OCI-LY1 (cell line): ENCODE data around the gene LRCH4.
A peak's percentile ranks its signal among the peaks of the same experiment; 100 is the strongest.

ENCODE experiments used
- H2AFZ ChIP-seq: fragments of 200-600 bp; sonication (generic), shearing (Covaris generic); 2 replicates; pipeline ENCODE4 v1.6.0; 2014; ENCODE audit warnings: antibody characterized with exemption, mild to moderate bottlenecking, low read length
- H3F3A ChIP-seq: fragments of 200-600 bp; sonication (generic), shearing (Covaris generic); 2 replicates; pipeline ENCODE4 v1.6.0; 2014; ENCODE audit warnings: mild to moderate bottlenecking, antibody characterized with exemption, low read length, moderate library complexity; ENCODE audit not compliant: insufficient read depth
- H3K27ac ChIP-seq: fragments of 200-600 bp; sonication (generic); 2 replicates; pipeline ENCODE4 v1.5.1; 2014; ENCODE audit warnings: low read length, mixed run types, mild to moderate bottlenecking, low read depth; ENCODE audit not compliant: poor library complexity, severe bottlenecking
- H3K27me3 ChIP-seq: fragments of 200-600 bp; sonication (generic); 2 replicates; pipeline ENCODE4 v1.6.0; 2014; ENCODE audit warnings: antibody characterized with exemption, mild to moderate bottlenecking, low read length, moderate library complexity; ENCODE audit not compliant: insufficient read depth
- H3K36me3 ChIP-seq: fragments of 200-600 bp; sonication (generic); 2 replicates; pipeline ENCODE4 v1.6.1; 2014; ENCODE audit warnings: mild to moderate bottlenecking, antibody characterized with exemption, low read length, moderate library complexity, mixed read lengths; ENCODE audit not compliant: insufficient read depth
- H3K4me1 ChIP-seq: fragments of 200-600 bp; sonication (generic); 2 replicates; pipeline ENCODE4 v1.5.1; 2014; ENCODE audit warnings: mild to moderate bottlenecking, low read length, moderate library complexity; ENCODE audit not compliant: insufficient read depth, severe bottlenecking
- H3K4me2 ChIP-seq: fragments of 200-600 bp; sonication (generic), shearing (Covaris generic); 2 replicates; pipeline ENCODE4 v1.6.1; 2014; ENCODE audit warnings: low read length
- H3K4me3 ChIP-seq: fragments of 200-600 bp; sonication (generic); 2 replicates; pipeline ENCODE4 v1.5.1; 2014; ENCODE audit warnings: low read length, low read depth, mild to moderate bottlenecking, mixed read lengths; ENCODE audit not compliant: poor library complexity, severe bottlenecking
- H3K79me2 ChIP-seq: fragments of 200-600 bp; shearing (Covaris generic); 2 replicates; pipeline ENCODE4 v1.6.1; 2016; ENCODE audit warnings: mixed run types, low read length, mixed read lengths; ENCODE audit not compliant: insufficient read depth
- H3K9ac ChIP-seq: fragments of 200-600 bp; sonication (generic), shearing (Covaris generic); 2 replicates; pipeline ENCODE4 v1.6.1; 2014; ENCODE audit warnings: mild to moderate bottlenecking, low read length, mixed read lengths
- H3K9me2 ChIP-seq: fragments of 200-600 bp; sonication (generic), shearing (Covaris generic); 2 replicates; pipeline ENCODE4 v1.6.1; 2014; ENCODE audit warnings: low read depth, mild to moderate bottlenecking, low read length, mixed read lengths
- H3K9me3 ChIP-seq: fragments of 200-600 bp; shearing (Covaris generic); 2 replicates; pipeline ENCODE4 v1.6.1; 2014; ENCODE audit warnings: low read length, mixed read lengths
- H4K20me1 ChIP-seq: fragments of 200-600 bp; sonication (generic), shearing (Covaris generic); 2 replicates; pipeline ENCODE4 v1.6.0; 2016; ENCODE audit warnings: mild to moderate bottlenecking, low read length; ENCODE audit not compliant: insufficient read depth
- EZH2 ChIP-seq: fragments of 200-600 bp; sonication (generic), shearing (Covaris generic); IDR thresholded peaks from 2 replicates; pipeline ENCODE4 v1.8.0; 2017; ENCODE audit warnings: borderline replicate concordance, mixed run types, mild to moderate bottlenecking, antibody characterized with exemption, low read length, moderate library complexity, mixed read lengths
- TF ChIP-seq, protein P1 (sequence below): fragments of 200-600 bp; sonication (generic), shearing (Covaris generic); IDR thresholded peaks from 2 replicates; pipeline ENCODE4 v1.5.1; 2017; ENCODE audit warnings: mild to moderate bottlenecking, antibody characterized with exemption, low read length, moderate library complexity, mixed read lengths

LRCH4 gene

DNA sequence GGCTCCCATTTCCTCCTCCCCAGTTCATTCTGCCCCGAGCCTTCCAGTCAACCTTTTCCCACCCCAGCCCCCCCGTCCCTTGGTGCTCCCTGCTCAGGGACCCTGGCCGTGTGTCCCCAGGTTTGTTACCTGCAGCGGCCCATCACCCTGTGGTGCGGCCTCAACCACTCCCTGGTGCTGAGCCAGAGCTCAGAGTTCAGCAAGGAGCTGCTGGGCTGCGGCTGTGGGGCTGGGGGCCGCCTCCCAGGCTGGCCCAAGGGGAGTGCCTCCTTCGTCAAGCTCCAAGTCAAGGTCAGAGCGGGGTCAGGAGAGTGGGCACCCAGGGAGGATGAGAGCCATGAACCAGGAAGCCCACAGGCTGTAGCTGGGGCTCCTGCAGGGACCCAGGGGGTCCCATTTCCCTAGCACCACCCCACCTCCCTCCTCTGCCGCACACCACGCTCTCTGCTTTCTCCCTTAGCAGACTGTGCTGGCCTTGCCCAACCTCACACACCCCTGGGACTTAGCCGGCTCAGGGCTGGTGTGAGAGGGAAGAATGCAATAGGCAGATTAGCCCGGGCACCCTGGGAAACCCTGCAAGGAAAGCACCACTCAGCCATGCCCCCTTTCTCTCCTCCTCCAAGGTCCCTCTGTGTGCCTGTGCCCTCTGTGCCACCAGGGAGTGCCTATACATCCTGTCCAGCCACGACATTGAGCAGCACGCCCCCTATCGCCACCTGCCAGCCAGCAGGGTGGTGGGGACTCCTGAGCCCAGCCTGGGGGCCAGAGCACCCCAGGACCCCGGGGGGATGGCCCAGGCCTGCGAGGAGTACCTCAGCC lies 14.2 kb upstream of the LRCH4 start:
- Histone ChIP-seq H4K20me1 (no peaks in the 10 kb centered on the region), H3K79me2 (no peaks in the 10 kb centered on the region), H3K27ac (no peak overlapping the region), H3F3A (no peaks in the 10 kb centered on the region), H3K4me2 (no peak overlapping the region), H3K9me3 (no peaks in the 10 kb centered on the region), H3K4me3 (no peak overlapping the region), H3K36me3 (no peaks in the 10 kb centered on the region), H3K27me3 (peaks cover 3% of the 10 kb centered on the region), H2AFZ (no peak overlapping the region), H3K9ac (no peak overlapping the region), H3K9me2 (no peaks in the 10 kb centered on the region), H3K4me1 (peaks cover 12% of the 10 kb centered on the region)
- TF ChIP-seq EZH2, result no peak
- TF ChIP-seq, protein P1, sequence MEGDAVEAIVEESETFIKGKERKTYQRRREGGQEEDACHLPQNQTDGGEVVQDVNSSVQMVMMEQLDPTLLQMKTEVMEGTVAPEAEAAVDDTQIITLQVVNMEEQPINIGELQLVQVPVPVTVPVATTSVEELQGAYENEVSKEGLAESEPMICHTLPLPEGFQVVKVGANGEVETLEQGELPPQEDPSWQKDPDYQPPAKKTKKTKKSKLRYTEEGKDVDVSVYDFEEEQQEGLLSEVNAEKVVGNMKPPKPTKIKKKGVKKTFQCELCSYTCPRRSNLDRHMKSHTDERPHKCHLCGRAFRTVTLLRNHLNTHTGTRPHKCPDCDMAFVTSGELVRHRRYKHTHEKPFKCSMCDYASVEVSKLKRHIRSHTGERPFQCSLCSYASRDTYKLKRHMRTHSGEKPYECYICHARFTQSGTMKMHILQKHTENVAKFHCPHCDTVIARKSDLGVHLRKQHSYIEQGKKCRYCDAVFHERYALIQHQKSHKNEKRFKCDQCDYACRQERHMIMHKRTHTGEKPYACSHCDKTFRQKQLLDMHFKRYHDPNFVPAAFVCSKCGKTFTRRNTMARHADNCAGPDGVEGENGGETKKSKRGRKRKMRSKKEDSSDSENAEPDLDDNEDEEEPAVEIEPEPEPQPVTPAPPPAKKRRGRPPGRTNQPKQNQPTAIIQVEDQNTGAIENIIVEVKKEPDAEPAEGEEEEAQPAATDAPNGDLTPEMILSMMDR, result peak; percentile 85

DNA sequence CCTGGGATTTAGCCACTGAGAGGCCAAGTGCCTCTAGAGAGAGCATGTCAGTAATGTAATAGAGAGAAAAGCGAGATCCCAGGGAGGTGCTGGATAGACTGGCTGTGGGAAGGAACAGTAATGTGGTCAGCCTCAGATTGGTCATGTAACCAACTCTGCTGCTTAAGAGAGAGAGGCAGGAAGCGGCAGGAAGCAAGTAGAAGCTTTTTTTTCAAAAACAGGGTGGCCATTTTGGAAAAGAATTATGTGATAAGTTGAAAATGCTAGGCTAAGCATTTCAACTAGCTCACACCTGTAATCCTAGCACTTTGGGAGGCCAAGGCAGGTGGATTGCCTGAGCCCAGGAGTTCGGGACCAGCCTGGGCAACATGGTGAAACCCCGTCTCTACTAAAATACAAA lies 12.5 kb upstream of the LRCH4 start:
- peaks cover 2% of the 10 kb centered on the region for H3K4me1 ChIP-seq
- no peaks in the 10 kb centered on the region for H4K20me1 ChIP-seq
- no peaks in the 10 kb centered on the region for H3F3A ChIP-seq
- H3K27me3 ChIP-seq, result peaks cover 15% of the 10 kb centered on the region
- TF ChIP-seq, protein P1, result no peak
- TF ChIP-seq EZH2, result no peak
- no peaks in the 10 kb centered on the region for H3K79me2 ChIP-seq
- H2AFZ ChIP-seq, result no peak overlapping the region
- H3K36me3 ChIP-seq, result no peaks in the 10 kb centered on the region
- H3K9me2 ChIP-seq, result no peaks in the 10 kb centered on the region
- H3K4me2 ChIP-seq, result no peak overlapping the region
- no peak overlapping the region for H3K27ac ChIP-seq
- H3K9ac ChIP-seq, result no peak overlapping the region
- no peak overlapping the region for H3K4me3 ChIP-seq
- H3K9me3 ChIP-seq, result no peaks in the 10 kb centered on the region

DNA sequence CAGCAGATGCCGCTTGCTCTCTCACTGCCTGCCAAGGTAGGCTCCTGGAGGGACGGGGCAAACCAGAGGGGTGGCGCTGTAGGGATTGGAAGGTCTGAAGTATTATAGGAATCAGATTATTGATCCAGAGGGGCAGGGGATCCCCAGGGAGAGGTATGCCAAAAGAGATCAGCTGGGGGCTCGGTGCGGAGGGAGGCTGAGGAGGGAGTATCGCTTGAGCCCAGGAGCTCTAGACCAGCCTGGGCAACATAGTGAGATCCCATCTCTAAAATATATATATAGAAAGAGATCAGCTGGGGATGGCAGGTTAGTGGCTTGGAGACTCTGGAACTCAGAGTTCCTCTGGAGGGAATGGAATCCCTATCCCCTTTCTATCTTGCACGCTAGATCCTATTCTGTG lies 9.3 kb upstream of the LRCH4 start:
- Histone ChIP-seq H2AFZ (no peak overlapping the region), H3F3A (no peaks in the 10 kb centered on the region), H3K27me3 (peaks cover 19% of the 10 kb centered on the region), H3K9ac (no peak overlapping the region), H3K27ac (no peak overlapping the region), H4K20me1 (no peaks in the 10 kb centered on the region), H3K9me3 (no peaks in the 10 kb centered on the region), H3K4me1 (no peaks in the 10 kb centered on the region), H3K4me3 (no peak overlapping the region), H3K79me2 (no peaks in the 10 kb centered on the region), H3K9me2 (no peaks in the 10 kb centered on the region), H3K4me2 (no peak overlapping the region), H3K36me3 (no peaks in the 10 kb centered on the region; the same call in 1 of the 2 replicates)
- TF ChIP-seq, protein P1, result no peak
- no peak for TF ChIP-seq EZH2
